Esophagus muscularis mucosa (tissue), 4 donors: Measurements from ENCODE around the gene PHC2. TPM values are rescaled to one million over a fixed set of nuclear protein-coding genes. Genes with fewer than 3 reads are reported as not detected.

Source experiments
- DNase-seq: peaks from one replicate; pipeline ENCODE4 v3.0.0-alpha.2; 2017; ENCODE audit errors: extremely low spot score
- H3K27ac ChIP-seq, 4 donors: fragments of 200-600 bp; sonication (generic); replicated peaks in 1 of 4; 1 replicate in 3 of 4; 2 replicates in 1 of 4; pipeline ENCODE4 v1.5.1; 2016 to 2019; ENCODE audit warnings: mild to moderate bottlenecking in 1 of 4
- H3K27me3 ChIP-seq, 4 donors: fragments of 200-600 bp; sonication (generic); one replicate each; pipeline versions ENCODE4 v1.5.1 to v1.6.0; 2016 to 2019
- H3K36me3 ChIP-seq, 4 donors: fragments of 200-600 bp; sonication (generic); one replicate each; pipeline ENCODE4 v1.5.1; 2016 to 2019
- H3K4me1 ChIP-seq, 4 donors: fragments of 200-600 bp; sonication (generic); one replicate each; pipeline ENCODE4 v1.5.1; 2016 to 2019
- H3K4me3 ChIP-seq, 4 donors: fragments of 200-600 bp; sonication (generic); 1 replicate in 2 of 4; 2 replicates in 2 of 4; pipeline ENCODE4 v1.5.1; 2016 to 2019; ENCODE audit warnings: mild to moderate bottlenecking in 4 of 4, moderate library complexity in 1 of 4
- H3K9me3 ChIP-seq, 4 donors: fragments of 200-600 bp; sonication (generic); 1 replicate in 3 of 4; 2 replicates in 1 of 4; pipeline ENCODE4 v1.5.1; 2016 to 2019
- EP300 ChIP-seq: sonication (generic); formaldehyde crosslinking; IDR thresholded peaks from one replicate; pipeline ENCODE4 v1.6.1; 2017; ENCODE audit warnings: antibody characterized with exemption
- POLR2A ChIP-seq: fragments of 450-650 bp; IDR thresholded peaks from one replicate; pipeline ENCODE4 v1.6.1; 2017; ENCODE audit warnings: antibody characterized with exemption, moderate library complexity, mild to moderate bottlenecking, low read depth
- POLR2AphosphoS5 ChIP-seq, 2 donors: sonication (generic); formaldehyde crosslinking; IDR thresholded peaks; one replicate each; pipeline ENCODE4 v1.6.1; 2017; ENCODE audit warnings: antibody characterized with exemption in 2 of 2
- whole genome bisulfite sequencing: methylation state at CpG from one replicate; pipeline ENCODE4 v1.1.5; 2018; 5-methylcytosine and 5-hydroxymethylcytosine counted together
- intact Hi-C: fragments of 100-400 bp; cut with DNase I; formaldehyde crosslinking; loops from one replicate; pipeline ENCODE4 v1.15.1; 2023
- total RNA-seq, 4 donors: library from RNA; depleted of rRNA; stranded (reverse); fragments of >200 nt; gene quantifications; one replicate each; pipeline versions ENCODE4 v1.1.0 to v1.2.1, GENCODE V29; 2016
- TF ChIP-seq, protein P1 (sequence below), 3 experiments: fragments of 200-600 bp in 2 of 3; fragments of 450-650 bp in 1 of 3; sonication (generic) in 2 of 3; IDR thresholded peaks; one replicate each; pipeline ENCODE4 v1.5.1; 2017 to 2019; ENCODE audit warnings: antibody characterized with exemption in 3 of 3, mild to moderate bottlenecking in 2 of 3, moderate library complexity in 1 of 3

The PHC2 gene
- total RNA-seq, 4 donors from 2014 or later = 104 to 274 (median 201) TPM

DNA sequence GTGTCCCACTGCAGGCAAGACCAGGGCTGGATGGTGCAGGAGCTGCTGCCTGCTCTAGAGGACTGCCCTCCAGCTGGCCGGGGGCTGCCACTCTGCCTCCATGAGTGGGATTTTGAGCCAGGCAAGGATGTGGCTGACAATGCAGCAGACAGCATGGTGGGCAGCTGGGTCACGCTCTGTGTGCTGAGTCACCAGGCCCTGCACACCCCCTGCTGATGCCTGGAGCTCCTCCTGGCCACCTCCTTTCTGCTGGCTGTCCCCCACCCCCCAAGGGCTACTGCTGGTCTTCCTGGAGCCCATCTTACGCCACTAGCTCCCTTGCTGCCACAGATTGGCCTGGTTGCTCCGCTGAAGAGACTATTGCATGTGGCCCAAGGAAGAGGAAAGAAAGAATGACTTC lies 37.6 kb upstream of the PHC2 start:
- Histone ChIP-seq H3K27me3 (no peaks in the 10 kb centered on the region), H3K27ac (no peak overlapping the region), H3K4me1 (peaks cover 23 to 58% (median 42%) of the 10 kb centered on the region in 4 donors), H3K4me3 (no peak overlapping the region), H3K9me3 (no peaks in the 10 kb centered on the region), H3K36me3 (no peaks in the 10 kb centered on the region)
- TF ChIP-seq POLR2AphosphoS5 (IDR thresholded peaks at IDR 0.05) = no peak
- TF ChIP-seq, protein P1, sequence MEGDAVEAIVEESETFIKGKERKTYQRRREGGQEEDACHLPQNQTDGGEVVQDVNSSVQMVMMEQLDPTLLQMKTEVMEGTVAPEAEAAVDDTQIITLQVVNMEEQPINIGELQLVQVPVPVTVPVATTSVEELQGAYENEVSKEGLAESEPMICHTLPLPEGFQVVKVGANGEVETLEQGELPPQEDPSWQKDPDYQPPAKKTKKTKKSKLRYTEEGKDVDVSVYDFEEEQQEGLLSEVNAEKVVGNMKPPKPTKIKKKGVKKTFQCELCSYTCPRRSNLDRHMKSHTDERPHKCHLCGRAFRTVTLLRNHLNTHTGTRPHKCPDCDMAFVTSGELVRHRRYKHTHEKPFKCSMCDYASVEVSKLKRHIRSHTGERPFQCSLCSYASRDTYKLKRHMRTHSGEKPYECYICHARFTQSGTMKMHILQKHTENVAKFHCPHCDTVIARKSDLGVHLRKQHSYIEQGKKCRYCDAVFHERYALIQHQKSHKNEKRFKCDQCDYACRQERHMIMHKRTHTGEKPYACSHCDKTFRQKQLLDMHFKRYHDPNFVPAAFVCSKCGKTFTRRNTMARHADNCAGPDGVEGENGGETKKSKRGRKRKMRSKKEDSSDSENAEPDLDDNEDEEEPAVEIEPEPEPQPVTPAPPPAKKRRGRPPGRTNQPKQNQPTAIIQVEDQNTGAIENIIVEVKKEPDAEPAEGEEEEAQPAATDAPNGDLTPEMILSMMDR (IDR thresholded peaks at IDR 0.05) = no peak
- no peak for TF ChIP-seq POLR2A
- TF ChIP-seq EP300 = no peak
- DNase-seq = no peak
- WGBS = 93% methylated on average over 2 of the region's 4 CpGs
- intact Hi-C loops = loop anchor here (5.0 kb wide), 1 partner anchor 171 kb away; no protein-coding TSS in a partner anchor

GRCh38 chr1:33468011-33468410 lies 37.1 kb upstream of the PHC2 start:
- no peak for DNase-seq
- Histone ChIP-seq H3K27me3 (no peaks in the 10 kb centered on the region), H3K4me1 (peaks cover 18 to 53% (median 37%) of the 10 kb centered on the region in 4 donors), H3K36me3 (no peaks in the 10 kb centered on the region), H3K4me3 (no peak overlapping the region), H3K9me3 (no peaks in the 10 kb centered on the region), H3K27ac (no peak overlapping the region)
- TF ChIP-seq POLR2AphosphoS5 (IDR thresholded peaks at IDR 0.05) = no peak
- no peak for TF ChIP-seq EP300
- no peak for TF ChIP-seq POLR2A
- TF ChIP-seq, protein P1 (IDR thresholded peaks at IDR 0.05) = no peak
- WGBS = 79% methylated on average over 3 of the region's 4 CpGs
- intact Hi-C loops = loop anchor here (5.0 kb wide), 1 partner anchor 171 kb away; no protein-coding TSS in a partner anchor

DNA sequence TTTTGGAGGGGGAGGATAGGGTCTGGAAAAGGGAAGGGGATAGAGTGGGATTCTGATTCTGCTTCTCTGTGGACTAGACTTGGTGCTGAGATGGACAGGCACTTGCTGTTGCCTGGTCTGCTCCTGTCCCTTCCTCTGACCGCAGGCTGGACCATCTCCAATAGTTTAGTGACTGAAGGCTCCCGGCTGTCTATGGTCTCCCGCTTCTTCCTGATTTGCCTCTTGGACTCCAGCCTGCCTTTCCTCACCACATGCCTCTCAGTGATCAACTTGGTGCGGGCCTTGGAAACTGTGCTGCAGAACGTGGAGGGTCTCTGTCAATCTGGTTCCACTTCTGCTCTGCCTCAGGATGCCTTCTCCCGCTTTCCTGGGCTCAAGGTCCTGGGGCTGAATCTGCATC lies 35.3 kb upstream of the PHC2 start:
- H3K4me1 ChIP-seq = peaks cover 19 to 55% (median 36%) of the 10 kb centered on the region in 4 donors
- 39% methylated on average over 6 of the region's 6 CpGs for WGBS
- TF ChIP-seq, protein P1 (IDR thresholded peaks at IDR 0.05) = no peak
- TF ChIP-seq POLR2A = no peak
- no peak for TF ChIP-seq POLR2AphosphoS5 (IDR thresholded peaks at IDR 0.05)
- no peak for TF ChIP-seq EP300
- no peaks in the 10 kb centered on the region for H3K9me3 ChIP-seq
- no peak overlapping the region for H3K4me3 ChIP-seq
- no peaks in the 10 kb centered on the region for H3K27me3 ChIP-seq
- no peak overlapping the region for H3K27ac ChIP-seq
- DNase-seq = no peak
- no peaks in the 10 kb centered on the region for H3K36me3 ChIP-seq
- intact Hi-C loops = loop anchor here (5.0 kb wide), 1 partner anchor 169 kb away; no protein-coding TSS in a partner anchor

DNA sequence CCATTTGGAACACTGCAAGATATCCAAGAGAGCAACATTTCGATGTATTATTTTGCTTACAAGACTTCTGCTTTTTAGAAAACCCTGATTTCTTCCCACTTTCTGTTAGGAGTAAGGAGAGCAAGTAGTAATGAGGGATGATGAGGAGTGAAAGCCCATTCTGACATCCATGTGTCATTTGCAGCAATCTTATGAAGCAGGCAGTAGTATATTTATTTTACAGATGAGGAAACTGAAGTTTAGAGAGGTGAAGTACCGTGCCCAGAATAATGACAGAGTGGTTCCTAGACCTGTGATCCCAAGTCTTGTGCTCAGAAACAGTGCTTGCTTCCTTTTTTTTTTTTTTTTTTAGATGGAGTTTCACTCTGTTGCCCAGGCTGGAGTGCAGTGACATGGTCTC lies 34.4 kb upstream of the PHC2 start:
- TF ChIP-seq POLR2AphosphoS5 (IDR thresholded peaks at IDR 0.05) = no peak
- TF ChIP-seq, protein P1 (IDR thresholded peaks at IDR 0.05) = no peak
- no peak for TF ChIP-seq EP300
- TF ChIP-seq POLR2A = no peak
- peaks cover 19 to 55% (median 35%) of the 10 kb centered on the region in 4 donors for H3K4me1 ChIP-seq
- H3K9me3 ChIP-seq = no peaks in the 10 kb centered on the region
- intact Hi-C loops = loop anchor here (5.0 kb wide), 1 partner anchor 168 kb away; no protein-coding TSS in a partner anchor
- H3K4me3 ChIP-seq = no peak overlapping the region
- no peaks in the 10 kb centered on the region for H3K27me3 ChIP-seq
- H3K36me3 ChIP-seq = no peaks in the 10 kb centered on the region
- 60% methylated on average over 2 of the region's 2 CpGs for WGBS
- no peak overlapping the region for H3K27ac ChIP-seq
- no peak for DNase-seq

GRCh38 chr1:33464552-33464951 lies 33.7 kb upstream of the PHC2 start:
- intact Hi-C loops = no loop called here
- 98% methylated on average over 3 of the region's 3 CpGs for WGBS
- Histone ChIP-seq H3K27ac (no peak overlapping the region), H3K4me3 (no peak overlapping the region), H3K4me1 (peaks cover 21 to 58% (median 37%) of the 10 kb centered on the region in 4 donors), H3K36me3 (no peaks in the 10 kb centered on the region), H3K27me3 (no peaks in the 10 kb centered on the region), H3K9me3 (no peaks in the 10 kb centered on the region)
- no peak for DNase-seq
- TF ChIP-seq EP300 (no peak), POLR2A (no peak), POLR2AphosphoS5 (IDR thresholded peaks at IDR 0.05) (no peak)
- TF ChIP-seq, protein P1 (IDR thresholded peaks at IDR 0.05) = no peak
